Measurements from ENCODE around the gene DUSP18.

- TF ChIP-seq EZH2 (IDR thresholded peaks at IDR 0.05; ENCODE audit: insufficient read depth, poor library complexity, severe bottlenecking) = no peak
- no peak for TF ChIP-seq EZH2phosphoT487 (IDR thresholded peaks at IDR 0.05; ENCODE audit: insufficient read depth, low read depth)
Measured at GRCh38 chr22:30614879-30615278, 52.8 kb downstream of the DUSP18 start.
